Head of caudate nucleus (tissue), 42 donors: ENCODE data around the gene PIK3R1.

Experiments used
- DNase-seq, 42 donors: peaks; one replicate each; pipeline versions ENCODE4 v3.0.0 to v3.0.0-alpha.2; 2020 to 2021; ENCODE audit warnings: mixed read lengths in 7 of 42
- intact Hi-C: fragments of 100-400 bp; cut with DNase I; formaldehyde crosslinking; loops from one replicate; pipeline ENCODE4 v1.15.0; 2022

PIK3R1 gene

GRCh38 chr5:68283766-68284165 lies 68.2 kb downstream of the PIK3R1 start:
- intact Hi-C loops = no loop called here

GRCh38 chr5:68285075-68285840 lies 69.7 kb downstream of the PIK3R1 start:
- intact Hi-C loops = loop anchor here (5.0 kb wide), 1 partner anchor 172 kb away; no protein-coding TSS in a partner anchor
- no peak for DNase-seq

More at GRCh38 chr5:68283766-68284165, 68.2 kb downstream of the PIK3R1 start:
- DNase-seq = no peak

DNA sequence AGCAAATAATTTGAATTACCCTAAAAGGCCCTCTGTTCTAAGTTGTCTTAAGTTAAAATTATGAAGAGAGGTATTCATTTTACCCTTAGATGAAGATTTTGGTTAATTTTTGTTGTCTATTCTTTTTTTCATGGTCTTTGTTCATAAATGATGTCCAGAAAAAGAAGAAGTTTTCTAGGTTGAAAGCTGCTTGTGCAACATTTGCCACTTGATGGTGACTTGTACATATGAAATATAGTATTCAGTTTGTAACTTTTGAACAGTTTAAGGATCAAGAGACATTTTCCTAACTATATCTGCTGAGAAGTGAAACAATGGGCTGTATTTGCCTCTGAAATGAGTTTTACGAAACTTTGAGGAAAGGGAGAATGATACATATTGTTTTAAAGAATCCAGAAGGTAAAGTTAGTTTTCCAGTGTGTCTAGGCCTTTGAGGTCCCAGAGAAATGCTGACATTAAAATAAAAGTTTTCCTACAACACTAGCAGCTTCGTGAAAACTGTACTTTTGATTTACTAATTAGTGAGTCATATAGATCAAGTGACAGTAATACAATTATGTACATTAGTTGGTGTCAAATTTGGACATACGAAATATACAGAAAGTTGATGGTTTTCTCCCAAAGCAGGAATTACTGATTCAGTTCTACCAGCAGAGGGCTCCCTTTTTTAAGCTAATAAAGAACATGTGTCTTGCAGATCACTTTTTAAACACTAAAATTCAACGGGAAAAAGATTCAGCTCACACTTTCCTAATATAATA lies 70.5 kb downstream of the PIK3R1 start:
- peak in 6 of 42 donors; percentile 39 to 72 (median 50) for DNase-seq
- intact Hi-C loops = loop anchor here (5.0 kb wide), 1 partner anchor 171 kb away; no protein-coding TSS in a partner anchor

- no peak for DNase-seq
- intact Hi-C loops = loop anchor here (5.0 kb wide), 1 partner anchor 171 kb away; no protein-coding TSS in a partner anchor
Observed at GRCh38 chr5:68286612-68286912, 71.0 kb downstream of the PIK3R1 start.

DNA sequence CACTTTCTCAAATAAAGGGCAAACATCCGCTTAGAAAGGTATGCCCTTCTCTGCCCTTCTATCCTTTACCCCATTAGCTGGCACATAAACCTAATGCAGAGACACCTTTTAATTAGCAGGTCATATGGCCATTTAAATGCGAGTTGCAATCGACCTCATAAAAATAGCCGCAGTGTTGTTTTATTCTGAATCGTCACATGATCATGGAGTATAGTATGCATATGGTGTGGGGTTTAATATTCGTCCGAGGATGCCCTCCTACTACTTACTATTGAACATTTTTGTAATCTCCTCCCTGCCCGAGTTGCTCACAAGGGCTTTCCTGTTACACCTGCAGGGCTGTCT lies 72.0 kb downstream of the PIK3R1 start:
- intact Hi-C loops = loop anchor here (5.0 kb wide), 1 partner anchor 170 kb away; no protein-coding TSS in a partner anchor
- no peak for DNase-seq

DNA sequence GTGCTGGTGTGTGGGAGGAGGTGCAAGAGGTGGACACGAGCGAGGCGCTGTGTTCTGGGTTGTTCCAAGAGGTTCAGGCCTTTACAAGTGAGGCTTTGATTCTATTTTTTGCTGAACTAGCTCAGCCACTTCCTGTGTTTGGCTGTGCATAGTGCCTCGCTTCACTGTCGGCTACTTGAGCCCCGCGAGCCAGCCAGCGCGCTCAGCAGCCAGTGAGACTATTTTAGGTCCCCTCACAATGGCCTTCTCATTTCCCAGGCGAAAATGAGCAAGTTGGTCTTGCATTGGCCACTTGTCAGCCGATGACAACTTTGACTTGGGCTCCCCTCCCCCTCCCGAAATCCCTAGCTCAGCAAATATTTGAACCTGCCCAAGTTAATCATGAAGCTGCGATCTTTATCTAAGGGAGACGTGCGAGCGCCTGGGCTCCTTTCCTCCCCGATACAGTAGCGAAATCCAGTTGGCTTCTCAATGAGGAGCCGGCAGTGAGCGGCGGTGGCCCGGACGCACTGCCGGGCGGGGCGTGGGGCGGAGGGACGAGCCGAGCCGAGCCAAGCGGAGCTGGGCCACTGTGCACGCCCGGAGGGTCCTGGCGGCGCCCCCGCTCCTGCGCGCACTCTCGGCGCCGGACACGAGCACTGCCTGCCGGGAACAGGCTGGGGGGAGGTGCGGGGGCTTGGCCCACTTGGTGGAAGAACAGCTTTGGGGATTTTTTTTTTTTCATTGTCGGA lies 72.6 kb downstream of the PIK3R1 start:
- intact Hi-C loops = loop anchor here (5.0 kb wide), 1 partner anchor 169 kb away; no protein-coding TSS in a partner anchor

DNA sequence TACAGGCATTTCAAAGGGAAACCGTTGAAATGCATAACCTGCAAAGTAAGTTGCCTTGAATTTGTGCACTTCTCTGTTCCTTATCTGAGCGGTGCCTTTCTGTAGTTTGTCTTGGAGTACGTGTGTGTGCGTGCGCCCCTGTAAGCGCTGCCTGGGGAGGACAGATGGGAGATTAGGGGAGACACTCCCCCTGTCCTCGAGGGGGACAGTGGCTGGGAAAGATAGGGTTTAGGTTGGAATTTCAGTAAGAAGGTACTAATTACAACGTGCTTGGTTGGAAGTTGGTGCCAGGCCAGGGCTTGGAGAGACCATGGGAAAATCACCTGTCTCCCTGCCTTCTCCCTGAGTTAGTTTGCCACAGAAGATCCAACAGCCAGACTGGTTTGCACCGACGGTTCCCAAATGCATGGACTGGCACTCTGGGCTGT lies 73.2 kb downstream of the PIK3R1 start:
- peak in 26 of 42 donors; percentile 10 to 69 (median 38) for DNase-seq
- intact Hi-C loops = loop anchor here (5.0 kb wide), 1 partner anchor 169 kb away; no protein-coding TSS in a partner anchor

More for the DNA sequence above, 72.6 kb downstream of the PIK3R1 start:
- DNase-seq = peak; percentile 66 to 94 (median 83)

GRCh38 chr5:68289498-68289897 lies 73.9 kb downstream of the PIK3R1 start:
- intact Hi-C loops = loop anchor here (5.0 kb wide), 1 partner anchor 168 kb away; no protein-coding TSS in a partner anchor
- DNase-seq = no peak

DNA sequence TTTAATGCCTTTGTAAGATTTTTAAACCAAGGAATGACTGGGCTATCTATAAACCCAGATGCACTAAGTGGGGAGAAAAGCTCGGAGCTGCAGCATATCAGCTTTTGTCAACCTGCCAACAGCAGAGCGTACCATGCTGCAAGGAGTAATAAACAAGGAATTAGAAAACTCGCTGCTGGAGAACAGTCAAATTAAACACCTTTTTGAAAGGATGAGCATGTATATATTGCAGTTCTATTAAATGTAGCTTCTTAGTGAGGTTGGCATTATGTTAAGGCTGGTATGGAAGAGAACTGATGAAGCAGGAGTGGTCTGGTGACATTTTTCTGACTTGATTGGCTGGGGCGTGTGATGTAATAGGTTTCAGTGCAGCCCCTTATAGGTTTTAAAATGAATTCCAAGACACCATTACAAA lies 74.7 kb downstream of the PIK3R1 start:
- intact Hi-C loops = no loop called here
- peak in 35 of 42 donors; percentile 19 to 80 (median 56) for DNase-seq

DNA sequence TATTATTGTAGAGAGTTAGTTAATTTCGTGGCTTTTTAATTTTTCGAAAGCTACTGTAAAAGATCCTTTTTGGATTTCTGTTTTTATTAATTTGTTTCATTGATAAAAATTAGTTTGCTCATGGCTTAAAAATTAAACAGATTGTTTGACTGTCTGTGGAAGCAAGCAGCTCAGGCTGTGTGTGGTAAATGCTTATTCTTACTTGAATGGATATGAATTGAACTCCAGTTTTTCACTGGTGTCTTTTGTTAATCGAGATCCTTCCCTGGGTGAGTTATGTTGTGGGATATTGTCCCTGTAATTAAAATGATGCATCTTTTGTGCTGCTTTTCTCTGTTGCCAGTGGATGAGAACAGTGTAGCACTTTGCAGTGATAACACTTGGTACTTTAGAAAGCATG lies 75.3 kb downstream of the PIK3R1 start:
- intact Hi-C loops = no loop called here
- no peak for DNase-seq

DNA sequence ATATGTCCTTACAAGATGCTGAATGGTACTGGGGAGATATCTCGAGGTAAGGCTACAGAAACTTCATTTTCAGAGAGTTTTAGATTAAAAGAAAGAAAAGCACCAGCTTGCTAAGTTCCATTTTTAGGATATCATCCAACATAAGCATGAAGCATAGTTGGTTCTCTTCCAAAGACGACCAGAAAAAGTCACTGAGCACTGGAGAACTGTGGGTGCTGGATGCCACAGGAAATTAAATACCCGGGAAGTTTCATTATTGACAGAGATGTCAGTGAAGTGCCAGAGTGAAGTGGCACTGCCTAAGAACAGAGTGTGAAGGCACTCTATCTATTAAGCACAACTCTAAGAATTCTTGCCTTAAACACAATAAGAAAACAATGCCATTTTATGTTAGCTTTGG lies 76.8 kb downstream of the PIK3R1 start:
- intact Hi-C loops = no loop called here

DNA sequence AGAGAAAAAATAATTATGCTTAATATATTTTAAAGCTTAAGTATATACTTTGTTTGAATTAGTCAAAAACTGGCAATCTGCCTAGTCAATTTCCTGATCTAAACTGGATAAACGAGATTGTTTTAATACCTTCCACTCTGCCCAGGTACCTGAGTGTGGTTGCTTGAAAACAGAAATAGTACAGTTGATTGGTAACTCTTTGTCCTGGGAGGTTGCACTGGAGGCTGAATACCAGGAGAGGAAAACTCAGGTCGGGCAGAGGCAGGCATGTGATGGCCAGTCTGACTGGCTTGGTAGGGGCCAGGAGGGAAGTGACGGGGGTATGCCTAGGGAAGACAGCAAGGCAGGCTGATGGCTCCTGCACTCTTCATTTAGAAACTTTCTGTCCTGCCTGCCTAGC lies 80.2 kb downstream of the PIK3R1 start:
- no peak for DNase-seq
- intact Hi-C loops = no loop called here

More for the DNA sequence above, 76.8 kb downstream of the PIK3R1 start:
- no peak for DNase-seq

DNA sequence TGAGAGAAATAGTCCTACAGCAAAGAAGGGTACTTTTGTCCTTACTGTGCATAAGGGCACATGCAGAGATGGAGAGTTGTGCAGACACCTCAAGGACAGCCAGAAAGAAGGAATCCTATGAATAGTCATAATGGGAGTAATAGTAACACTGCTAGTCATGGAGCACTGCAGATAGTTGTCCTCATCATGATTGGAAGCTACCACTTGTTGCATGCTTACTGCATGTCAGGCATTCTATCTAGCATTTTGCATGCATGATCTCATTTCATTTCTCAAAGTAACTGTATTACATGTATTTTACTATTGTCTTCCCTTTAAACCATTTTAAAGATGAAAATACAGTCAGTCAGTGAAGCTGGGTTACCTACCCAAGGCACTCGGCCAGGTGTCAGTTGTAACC lies 81.3 kb downstream of the PIK3R1 start:
- intact Hi-C loops = no loop called here
- no peak for DNase-seq

- intact Hi-C loops = no loop called here
- DNase-seq = no peak
Observed at GRCh38 chr5:68297656-68298055, 82.1 kb downstream of the PIK3R1 start.

DNA sequence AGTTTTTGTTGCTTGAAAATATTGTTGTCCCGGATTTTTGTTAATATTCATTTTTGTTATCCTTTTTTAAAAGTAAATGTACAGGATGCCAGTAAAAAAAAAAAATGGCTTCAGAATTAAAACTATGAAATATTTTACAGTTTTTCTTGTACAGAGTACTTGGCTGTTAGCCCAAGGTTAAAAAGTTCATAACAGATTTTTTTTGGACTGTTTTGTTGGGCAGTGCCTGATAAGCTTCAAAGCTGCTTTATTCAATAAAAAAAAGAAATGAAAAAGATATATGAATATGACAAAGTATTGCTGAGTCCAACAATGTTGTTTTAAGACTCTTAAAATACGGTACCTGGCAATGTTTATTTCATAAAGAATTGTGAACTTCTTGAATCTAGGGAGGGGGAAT lies 82.9 kb downstream of the PIK3R1 start:
- no peak for DNase-seq
- intact Hi-C loops = no loop called here

- DNase-seq = no peak
- intact Hi-C loops = no loop called here
Observed at GRCh38 chr5:68299105-68299504, 83.5 kb downstream of the PIK3R1 start.

- intact Hi-C loops = no loop called here
- DNase-seq = no peak
Observed at GRCh38 chr5:68299575-68299974, 84.0 kb downstream of the PIK3R1 start.

GRCh38 chr5:68303038-68303738 lies 87.6 kb downstream of the PIK3R1 start:
- intact Hi-C loops = no loop called here
- no peak for DNase-seq
